Gastrocnemius medialis (tissue), 4 donors: ENCODE results near the gene TMEM253.
A peak's percentile ranks its signal among the peaks of the same experiment; 100 is the strongest.

Experiments used
- CTCF ChIP-seq, 5 experiments: fragments of 450-650 bp in 3 of 5; fragments of 200-600 bp in 2 of 5; sonication (generic) in 2 of 5; IDR thresholded peaks in 4 of 5; conservative IDR thresholded peaks in 1 of 5; 1 replicate in 4 of 5; 2 replicates in 1 of 5; pipeline ENCODE4 v1.5.1; 2016 to 2019; ENCODE audit warnings: antibody characterized with exemption in 5 of 5, mild to moderate bottlenecking in 3 of 5, moderate library complexity in 3 of 5
- POLR2A ChIP-seq, 2 donors: fragments of 450-650 bp; IDR thresholded peaks; one replicate each; pipeline ENCODE4 v1.6.1; 2017; ENCODE audit warnings: antibody characterized with exemption in 2 of 2, mild to moderate bottlenecking in 2 of 2, moderate library complexity in 2 of 2

GRCh38 chr14:21104448-21105060 is 3.7 kb downstream of the TMEM253 start:
- TF ChIP-seq CTCF (IDR thresholded peaks at IDR 0.05 in 4 of 5, conservative IDR thresholded peaks at IDR 0.05 in 1 of 5) (peak; percentile 95 to 99 (median 97)), POLR2A (IDR thresholded peaks at IDR 0.05) (no peak)
